ENCODE measurements around the gene ZNF33B. TPM values are rescaled to one million over a fixed set of nuclear protein-coding genes. Genes with fewer than 3 reads are reported as not detected.

The ZNF33B gene
- total and polyA plus RNA-seq, 9 of the 15 experiments (the other 6 are each of a cell fraction or from before 2014, with no cell fraction given): 6.9 to 23.9 (median 15.4) TPM

GRCh38 chr10:42638055-42638820 is at the start of gene ZNF33B (continued):
- TF ChIP-seq STAT6 (CRISPR knock-in tag; IDR thresholded peaks at IDR 0.05) (peak; percentile 70; the same call in 1 of the 2 replicates), ZNF24 (IDR thresholded peaks at IDR 0.05) (peak; percentile 97), NRF1 (conservative IDR thresholded peaks at IDR 0.05 in 1 of 2, IDR thresholded peaks at IDR 0.05 in 1 of 2) (peak; percentile 90 to 93), POLR2AphosphoS5 (IDR thresholded peaks at IDR 0.05; ENCODE audit: control insufficient read depth, insufficient read depth, low read depth, low read length) (peak; percentile 83), BCL6 (CRISPR knock-in tag; IDR thresholded peaks at IDR 0.05) (0 out of 2 replicates have a peak, but pooled peaks have one; percentile 10), ERF (CRISPR knock-in tag; IDR thresholded peaks at IDR 0.05) (no peak; the same call in 1 of the 2 replicates), ZNF586 (CRISPR knock-in tag; conservative IDR thresholded peaks at IDR 0.05) (no peak), ZNF79 (CRISPR knock-in tag; IDR thresholded peaks at IDR 0.05; ENCODE audit: low read depth) (no peak), HMBOX1 (IDR thresholded peaks at IDR 0.05) (no peak), RUNX1 (IDR thresholded peaks at IDR 0.05; ENCODE audit: low read depth) (no peak), ZSCAN29 (IDR thresholded peaks at IDR 0.05) (no peak), CBFB (CRISPR knock-in tag; IDR thresholded peaks at IDR 0.05) (no peak), GTF3C2 (IDR thresholded peaks at IDR 0.05; ENCODE audit: borderline replicate concordance, extremely low read depth, insufficient read length) (no peak), PHF20 (IDR thresholded peaks at IDR 0.05; ENCODE audit: partially characterized antibody) (peak; percentile 67), ZNF444 (CRISPR knock-in tag; IDR thresholded peaks at IDR 0.05) (no peak), PPARD (CRISPR knock-in tag; IDR thresholded peaks at IDR 0.05) (no peak), ZBTB11 (CRISPR knock-in tag; IDR thresholded peaks at IDR 0.05) (peak in 1 of 3 experiments; percentile 60; a peak in 1 of 6 replicates), DACH1 (IDR thresholded peaks at IDR 0.05; ENCODE audit: partially characterized antibody) (no peak)
